HG03139 (cell line): ENCODE results near the gene RNASE7.
"Not testable (repeated sequence)": the region's sequence is repeated elsewhere in the genome, so short reads cannot be mapped to it uniquely, and the experiment has no call there.

Experiments
- ATAC-seq: cut with Tn5 transposase; IDR thresholded peaks from one replicate; pipeline ENCODE4 v1.9.1; 2021; ENCODE audit not compliant: unreplicated experiment

RNASE7 gene, protein sequence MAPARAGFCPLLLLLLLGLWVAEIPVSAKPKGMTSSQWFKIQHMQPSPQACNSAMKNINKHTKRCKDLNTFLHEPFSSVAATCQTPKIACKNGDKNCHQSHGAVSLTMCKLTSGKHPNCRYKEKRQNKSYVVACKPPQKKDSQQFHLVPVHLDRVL

DNA sequence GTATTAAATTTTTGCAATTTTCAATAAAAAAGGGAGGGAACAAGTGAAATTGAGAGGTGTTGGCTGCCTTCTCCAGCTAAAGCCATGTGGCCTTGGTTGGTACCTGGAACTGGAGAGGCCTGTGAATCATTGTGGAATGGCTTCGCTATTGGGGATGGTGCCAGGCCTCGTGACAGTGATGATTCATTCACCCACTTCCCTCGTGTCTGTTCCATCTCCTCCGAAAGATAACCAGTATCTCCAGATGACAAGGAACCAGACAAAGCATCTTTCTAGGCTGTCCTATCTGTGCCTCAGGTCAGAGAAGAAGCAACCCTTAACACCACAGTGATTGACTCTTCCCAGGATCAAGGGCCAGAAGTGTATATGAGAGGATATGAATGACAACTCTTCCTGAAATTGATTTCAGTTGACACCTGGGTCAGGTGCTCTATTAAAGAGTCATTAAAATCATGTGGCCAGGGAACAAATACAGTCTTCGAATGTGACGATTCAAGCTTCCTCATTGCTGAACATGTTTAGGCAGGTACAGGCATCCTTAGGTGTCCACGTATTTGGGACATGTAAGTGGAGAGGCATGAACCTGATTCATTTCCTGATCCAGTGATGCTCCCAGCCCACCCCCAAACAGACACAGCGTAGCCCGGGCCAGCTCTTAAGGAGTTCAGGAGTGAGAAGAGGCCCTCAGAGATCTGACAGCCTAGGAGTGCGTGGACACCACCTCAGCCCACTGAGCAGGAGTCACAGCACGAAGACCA is at the start of gene RNASE7:
RNASE7 (plus strand) TSS at position 687 of the 758 bp plus-strand sequence. CDS start 631 bp downstream, outside the sequence.
- ATAC-seq = no peak

DNA sequence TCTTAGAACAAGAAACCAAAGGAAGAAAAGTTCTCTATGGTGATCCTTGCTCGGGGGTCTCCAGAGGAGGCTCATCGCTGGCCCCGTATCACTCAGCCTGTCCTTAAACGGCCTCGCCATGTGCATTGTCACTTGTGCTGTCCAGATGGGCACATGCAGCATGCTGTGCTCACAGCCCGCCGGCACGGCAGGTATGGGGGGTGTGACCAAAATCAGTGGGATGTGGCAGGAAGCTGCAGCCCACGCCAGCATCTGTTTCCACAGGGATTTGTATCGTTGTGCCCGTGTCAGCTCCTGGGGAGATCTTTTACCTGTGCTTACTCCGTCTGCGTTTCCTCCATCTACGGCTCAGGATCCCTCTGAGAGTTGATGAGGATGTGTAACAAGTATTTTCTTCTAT is 45.6 kb upstream of the RNASE7 start:
- ATAC-seq = no peak

DNA sequence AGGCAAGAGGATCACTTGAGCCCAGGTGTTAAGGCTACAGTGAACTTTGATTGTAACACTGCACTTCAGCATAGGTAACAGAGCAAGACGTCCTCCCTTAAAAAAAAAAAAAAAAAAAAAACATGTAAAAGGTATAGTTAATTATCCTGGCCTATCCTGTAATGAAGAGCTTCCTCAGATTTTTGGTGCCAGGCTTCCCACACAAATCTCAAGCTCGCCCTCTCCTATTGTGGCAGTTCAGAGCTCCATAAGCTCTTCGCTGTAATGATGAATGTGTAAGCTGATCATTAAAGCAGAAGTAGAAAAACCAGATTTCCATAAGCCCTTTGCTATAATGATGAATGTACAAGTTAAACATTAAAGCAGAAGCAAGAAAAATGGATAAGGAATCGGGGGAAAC is 45.0 kb upstream of the RNASE7 start:
- ATAC-seq = no peak

DNA sequence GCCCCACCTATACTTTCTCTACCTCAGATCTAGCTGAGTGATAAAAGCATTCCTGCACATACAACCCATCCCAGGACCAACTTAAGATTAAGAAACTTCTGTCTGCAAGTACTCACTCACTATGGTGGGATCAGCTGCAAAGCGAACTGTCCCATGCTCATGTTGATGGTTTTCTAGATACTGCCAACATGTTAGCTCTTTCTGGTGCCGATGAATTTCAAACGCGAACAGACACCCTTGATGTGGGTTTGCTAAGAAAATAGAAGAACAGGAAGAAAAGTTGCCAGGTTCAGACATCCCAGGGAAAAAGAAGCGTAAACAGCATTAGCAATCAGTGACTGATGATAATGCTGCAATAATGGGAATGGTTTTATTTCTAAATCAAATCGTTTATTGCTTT is 44.6 kb upstream of the RNASE7 start:
- no peak for ATAC-seq

DNA sequence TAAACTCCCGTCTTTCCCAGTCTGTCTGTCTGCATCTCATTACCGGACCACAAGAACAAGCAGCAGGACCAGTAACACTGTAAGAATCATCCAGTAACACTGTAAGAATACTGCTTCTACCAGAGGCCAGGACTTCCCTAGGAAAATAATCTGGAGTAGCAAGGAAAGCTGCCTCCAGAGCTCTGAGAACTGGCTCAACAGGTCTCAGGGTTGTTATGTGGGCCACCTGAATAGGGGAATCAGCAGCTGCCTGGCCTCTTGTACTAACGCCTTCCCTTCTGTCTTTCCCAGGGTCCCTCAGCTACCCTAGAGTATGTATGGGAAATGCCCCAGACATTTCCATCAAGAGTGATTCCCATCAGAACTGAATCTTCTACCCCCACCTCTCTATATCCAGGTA is 44.0 kb upstream of the RNASE7 start:
- no peak for ATAC-seq

DNA sequence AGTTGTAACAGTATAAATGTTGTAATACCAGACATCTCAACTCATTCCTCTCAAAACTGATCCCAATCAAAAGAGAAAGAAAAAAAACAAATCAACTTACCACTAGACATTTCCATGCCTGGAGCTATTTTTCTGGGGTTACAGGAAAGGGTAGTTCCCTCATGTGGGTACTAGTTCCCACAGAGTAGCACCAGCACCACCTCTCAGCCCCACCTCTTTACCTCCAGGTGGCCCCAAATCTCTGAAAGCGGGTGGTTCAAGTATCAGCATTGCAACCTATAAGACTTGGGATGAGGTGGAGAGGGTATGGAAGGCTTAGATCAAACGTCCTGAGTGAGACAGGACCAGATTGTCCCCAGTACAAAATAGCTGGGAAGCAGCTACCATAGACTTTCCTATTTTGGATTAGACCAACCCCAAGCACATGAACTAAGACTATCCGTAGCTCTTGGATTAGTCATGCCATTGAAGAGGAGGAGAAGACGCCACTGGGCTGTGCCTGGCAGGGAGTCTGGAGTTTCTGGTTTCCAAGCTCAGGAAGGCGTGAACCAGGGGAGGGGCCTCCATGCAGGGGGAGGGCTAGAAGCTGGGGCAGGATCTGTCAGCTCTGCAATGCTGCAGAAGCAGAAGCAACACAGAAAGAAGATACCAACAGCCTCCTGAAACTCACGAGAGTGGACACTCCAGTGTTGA is 43.3 kb upstream of the RNASE7 start, which contains the start of gene SLC39A2:
SLC39A2 (plus strand) TSS at position 620 of the 693 bp plus-strand sequence. CDS start 154 bp downstream, outside the sequence.
- no peak for ATAC-seq

DNA sequence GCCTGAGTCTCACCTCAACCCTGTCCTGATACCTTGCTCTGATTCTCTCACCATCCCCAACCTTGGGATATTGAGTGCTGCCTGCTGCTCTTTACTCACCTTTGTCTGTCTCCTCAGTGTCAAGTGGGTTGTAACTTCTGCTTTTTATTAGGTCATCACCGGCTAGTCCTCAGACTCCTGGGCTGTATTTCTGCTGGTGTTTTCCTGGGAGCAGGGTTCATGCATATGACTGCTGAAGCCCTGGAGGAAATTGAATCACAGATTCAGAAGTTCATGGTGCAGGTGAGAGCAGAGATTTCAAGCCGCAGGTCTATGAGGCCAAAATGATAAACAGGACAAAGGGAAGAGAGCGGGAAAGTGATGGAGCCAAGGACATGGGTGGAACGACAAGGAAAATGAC is 42.6 kb upstream of the RNASE7 start:
- ATAC-seq = no peak

DNA sequence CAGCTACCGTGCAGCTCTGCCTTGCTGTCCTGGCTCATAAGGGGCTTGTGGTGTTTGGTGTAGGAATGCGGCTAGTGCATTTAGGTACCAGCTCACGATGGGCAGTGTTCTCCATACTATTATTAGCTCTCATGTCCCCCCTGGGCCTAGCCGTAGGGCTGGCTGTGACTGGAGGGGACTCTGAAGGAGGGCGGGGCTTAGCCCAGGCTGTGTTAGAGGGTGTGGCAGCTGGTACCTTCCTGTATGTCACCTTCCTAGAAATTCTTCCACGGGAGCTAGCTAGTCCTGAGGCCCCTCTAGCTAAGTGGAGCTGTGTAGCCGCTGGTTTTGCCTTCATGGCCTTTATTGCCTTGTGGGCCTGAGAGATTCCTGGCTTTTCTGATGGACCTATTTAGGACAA is 40.9 kb upstream of the RNASE7 start:
- no peak for ATAC-seq

DNA sequence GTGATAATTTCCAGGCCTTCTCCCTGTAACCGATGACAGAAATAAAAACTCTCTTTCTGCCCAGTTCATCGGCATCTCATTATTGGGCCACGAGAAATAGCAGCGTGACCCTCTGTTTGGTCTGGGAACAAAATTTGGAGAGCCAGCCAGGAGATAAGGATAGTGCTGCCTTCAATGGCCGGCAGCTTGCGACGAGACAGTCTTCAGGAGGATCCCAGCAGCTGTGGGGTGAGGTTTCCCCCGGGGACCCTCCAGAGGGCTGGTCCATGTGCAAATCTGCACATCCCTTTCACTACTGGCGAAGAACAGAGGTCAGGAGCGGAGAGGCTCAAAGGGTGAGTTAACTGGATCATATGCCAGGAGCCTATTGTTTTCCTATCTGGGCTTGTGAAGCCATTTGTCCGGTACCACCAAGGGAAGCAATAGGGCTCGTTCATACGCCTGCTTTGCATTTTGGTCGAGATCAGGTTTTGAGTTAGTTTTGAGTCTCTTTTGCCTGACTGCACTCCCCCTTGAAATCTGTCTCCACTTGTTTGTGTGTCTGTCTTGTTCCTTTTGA is 38.3 kb upstream of the RNASE7 start:
- ATAC-seq = no peak

DNA sequence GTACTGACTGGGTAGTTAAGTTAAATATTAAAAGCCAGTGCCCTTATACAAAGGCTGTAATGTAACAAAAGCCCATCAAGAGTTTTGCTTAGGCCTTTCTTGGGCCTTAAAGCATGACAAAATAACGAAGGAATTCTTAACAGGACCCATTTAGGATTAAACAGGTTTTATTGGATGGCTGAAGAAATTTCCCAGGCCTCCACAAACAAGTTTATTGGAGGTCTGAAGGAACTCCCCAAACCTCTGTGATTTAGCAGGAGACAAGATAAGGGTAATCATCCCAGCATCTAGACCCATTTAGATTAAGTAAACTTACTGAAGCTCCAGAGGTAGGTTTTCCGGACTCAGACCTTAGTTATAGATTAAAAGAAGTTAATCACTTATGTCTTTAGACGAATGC is 32.4 kb upstream of the RNASE7 start:
- ATAC-seq = not testable (repeated sequence)

DNA sequence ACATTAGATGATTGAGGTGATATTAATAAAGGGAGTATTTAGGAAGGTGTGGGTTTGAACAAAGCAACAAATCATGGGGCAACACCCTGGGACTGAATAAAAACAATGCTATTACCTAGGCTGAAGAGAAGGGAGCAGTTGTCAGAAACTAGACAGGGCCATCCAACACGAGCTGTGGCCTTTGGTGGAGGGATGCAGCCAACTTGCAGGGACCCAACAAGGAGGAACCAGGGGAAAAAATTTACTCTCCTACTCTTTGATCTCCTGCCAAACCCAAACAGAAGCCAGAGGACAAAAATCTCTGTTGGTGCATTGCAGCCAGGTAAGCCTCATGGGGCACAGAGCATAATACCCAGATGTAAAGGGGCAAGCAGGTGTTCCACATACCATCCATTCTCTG is 31.0 kb upstream of the RNASE7 start:
- ATAC-seq = no peak

DNA sequence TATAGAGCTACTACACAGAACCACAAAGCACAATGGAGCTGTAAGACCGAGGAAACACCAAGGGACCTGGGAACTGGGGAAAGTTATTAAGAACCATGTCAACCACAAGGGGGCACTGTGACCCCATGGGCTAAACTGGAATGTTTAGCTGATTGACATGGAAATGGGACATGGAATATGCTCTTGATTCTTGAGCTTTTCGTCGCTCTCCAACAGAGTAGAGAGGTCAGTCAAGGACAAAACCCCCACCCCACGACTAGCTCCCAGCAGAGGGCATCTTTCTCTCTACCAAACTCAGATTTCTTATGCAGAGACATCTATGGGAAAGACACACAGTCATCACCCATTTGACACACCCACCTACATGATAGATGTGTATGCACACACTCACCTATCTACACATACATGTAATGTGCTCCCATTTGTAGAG is 27.4 kb upstream of the RNASE7 start:
- no peak for ATAC-seq

DNA sequence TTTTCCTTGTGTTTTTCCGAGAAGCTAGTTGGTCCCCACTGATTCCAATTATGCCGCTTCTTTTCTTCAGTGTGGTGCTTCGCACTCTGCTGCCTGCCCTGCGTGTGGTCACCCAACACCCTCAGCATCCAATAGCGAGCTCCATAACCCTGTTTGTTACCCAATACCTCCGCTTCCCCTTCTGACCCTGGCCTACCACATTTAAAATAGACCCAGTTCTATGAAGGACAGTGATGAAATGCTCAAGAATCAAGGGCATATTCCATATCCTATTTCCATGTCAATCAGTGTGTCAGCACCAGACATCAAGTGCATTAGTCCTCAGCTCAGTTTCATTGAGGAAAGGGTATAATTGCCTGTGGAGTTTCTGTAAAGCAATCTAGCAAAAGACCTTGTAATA is 26.9 kb upstream of the RNASE7 start:
- ATAC-seq = no peak

DNA sequence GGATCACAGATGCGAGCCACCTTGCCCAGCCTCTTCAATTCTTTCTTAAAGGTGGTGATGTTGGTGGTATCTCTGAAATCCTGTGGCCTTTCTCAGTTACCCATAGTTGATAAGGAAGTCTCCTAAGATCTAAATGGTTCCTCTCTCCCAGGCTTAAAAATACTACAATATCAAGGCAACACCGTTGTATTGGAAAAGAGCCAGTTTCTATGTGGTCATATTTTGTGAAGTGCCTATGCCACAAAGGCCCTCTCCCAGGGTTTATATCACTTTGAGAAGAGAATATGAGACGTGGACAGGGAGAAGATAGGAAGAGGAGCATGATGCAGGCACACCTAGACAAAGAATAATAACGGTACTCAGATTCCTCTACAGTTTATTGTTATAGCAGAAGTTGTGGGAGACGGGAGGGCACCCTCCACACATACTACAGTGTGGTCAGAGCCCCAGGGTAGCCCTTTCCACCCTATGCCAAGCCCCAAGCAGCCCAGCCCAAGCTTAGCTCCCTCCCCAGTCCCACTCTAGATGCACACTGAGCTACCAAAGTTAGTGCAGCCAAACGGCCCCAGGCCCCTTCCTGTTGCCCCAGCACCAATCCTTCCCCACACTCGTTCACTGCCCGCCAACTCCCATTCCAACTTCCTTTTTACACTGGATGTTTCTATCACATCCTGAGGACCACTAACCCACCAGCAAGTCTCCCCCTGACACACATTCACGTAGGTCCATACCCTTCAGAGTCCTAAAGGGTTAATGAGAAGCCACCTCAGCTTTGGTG is 25.6 kb upstream of the RNASE7 start:
- no peak for ATAC-seq

DNA sequence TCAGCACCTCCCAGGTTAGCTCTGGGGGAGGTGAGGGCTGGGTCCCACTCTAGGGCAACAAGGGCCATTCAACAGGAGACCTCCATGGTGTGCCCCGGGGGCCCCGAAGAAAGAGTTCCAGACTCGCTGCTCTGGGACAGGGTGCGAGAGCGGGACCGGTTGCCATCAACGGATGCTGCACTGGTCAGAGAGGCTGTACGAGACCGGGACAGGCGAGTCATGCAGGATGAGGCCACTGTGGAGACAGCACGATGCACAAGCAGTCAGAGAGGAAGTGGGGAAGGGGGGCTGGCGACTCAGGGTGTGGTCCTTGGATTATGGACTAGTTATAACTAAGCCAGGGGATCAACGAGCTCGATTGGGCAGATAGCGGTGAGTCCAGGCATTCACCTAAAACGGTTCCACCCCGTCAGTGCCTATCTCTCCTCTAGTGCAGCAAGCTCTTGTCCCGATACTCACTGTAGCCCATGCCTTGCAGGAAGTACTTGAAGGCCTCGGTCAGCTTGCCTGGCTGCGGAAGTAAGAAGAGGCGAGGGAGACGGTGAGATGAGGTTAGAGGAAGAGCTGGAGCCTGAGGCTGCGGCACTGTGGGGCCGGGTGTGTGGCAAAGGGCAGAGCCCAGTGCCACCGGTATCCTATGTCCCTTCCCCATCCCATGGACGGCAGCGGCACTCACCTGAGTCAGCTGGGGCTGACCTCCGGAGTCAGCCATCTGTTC is 24.5 kb upstream of the RNASE7 start:
- ATAC-seq = no peak

DNA sequence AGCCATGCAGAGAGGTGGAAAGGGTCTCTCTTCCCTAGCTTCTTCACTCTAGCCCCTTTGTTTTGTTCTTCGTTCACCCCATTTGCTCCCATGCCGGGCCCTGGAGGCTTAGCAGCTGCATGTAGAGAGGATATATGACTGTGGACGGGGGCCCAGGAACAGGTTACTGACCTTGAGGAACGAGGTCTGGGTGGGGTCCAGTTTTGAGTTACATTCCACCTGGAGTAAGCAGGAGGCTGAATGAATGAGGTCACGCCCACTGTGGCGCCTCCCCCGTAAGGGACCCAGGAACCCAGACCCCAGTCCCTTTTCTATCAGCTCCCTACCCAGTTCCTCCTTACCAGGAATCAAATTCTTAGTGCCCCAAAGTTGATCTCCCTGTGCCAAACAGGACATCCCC is 23.9 kb upstream of the RNASE7 start:
- ATAC-seq = no peak

DNA sequence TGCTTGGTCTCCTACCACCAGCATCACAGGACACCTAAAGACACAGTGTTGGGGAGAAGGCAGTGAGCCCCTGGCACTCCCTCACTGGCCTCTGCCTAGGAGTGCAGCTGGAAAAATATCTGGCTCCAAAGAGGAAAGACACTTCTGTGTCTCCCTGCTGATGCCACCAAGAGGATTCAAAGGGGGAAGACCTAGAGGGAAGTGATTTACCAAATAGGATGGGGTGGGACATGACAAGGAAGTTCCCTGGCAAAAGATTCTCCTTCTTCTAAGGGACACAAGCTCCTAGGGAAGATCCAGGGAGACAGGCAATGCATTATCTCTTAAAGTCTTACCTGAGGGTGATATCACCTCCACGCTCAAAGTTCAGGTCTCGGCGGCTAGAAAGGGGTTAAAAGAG is 23.4 kb upstream of the RNASE7 start:
- ATAC-seq = no peak

DNA sequence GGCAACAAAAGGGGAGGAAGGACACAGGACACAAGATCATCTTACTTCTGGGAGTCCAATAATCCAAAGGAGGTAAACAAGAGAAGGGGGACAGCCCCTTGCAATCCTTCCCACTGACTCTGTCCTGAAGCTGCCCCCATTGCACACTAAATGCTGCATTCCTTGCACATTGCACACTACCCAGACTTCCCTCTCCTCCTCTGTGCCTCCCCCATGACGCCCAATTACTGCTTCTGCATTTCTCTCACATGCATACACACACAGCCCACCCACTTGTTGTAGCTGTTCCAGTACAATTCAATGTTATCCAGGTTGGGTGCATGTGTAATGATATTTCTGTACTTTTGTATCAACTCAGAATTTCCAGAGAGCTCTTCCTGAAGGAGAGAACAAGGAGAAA is 22.8 kb upstream of the RNASE7 start:
- no peak for ATAC-seq

DNA sequence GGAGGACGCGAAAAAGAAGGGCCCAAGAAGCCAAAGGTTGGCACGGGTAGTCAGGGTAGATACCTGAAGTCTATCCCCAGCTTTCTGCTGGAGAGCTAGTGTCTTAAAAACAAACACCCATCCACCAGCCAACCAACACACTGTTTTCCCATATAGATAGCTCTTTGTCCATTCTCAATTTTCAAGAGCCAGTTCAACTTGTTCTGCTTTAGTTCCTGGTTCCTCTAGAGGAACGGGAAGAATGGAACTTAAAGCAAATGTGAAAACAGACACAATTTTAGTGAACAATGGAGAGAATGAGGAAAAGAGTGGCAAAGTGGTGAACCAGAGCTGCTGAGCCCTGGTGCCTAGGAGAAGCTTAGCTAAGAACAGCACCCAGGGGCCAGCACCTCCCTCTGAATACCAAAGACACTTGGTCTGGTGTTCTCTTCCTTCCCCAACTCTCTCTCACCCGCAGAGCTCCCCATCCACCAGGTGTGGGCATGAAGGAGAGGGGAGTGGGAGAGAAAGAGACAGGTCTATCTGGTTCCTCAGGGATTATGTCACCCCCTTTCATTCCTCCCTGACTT is 21.1 kb upstream of the RNASE7 start:
- no peak for ATAC-seq

DNA sequence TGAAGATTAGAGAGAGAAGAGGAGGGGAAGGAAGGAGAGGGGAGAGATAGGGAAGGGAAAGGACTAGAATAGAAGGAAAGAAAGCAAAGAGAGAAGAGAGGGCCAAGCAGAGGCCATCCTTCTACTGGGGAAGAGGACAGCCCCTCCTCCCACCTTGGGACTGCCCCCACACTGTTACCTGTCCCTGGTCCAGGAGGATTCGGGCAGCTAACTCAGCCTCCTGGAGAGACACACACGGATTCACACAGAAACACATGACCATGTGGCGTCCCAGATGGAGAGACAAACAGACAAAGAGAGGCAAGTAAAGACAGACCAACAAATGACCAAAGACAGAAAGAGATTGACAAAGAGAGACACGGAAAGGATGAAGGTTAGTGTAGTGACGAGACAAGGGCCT is 19.5 kb upstream of the RNASE7 start:
- no peak for ATAC-seq
